ENCODE results near the gene CDH13.

The CDH13 gene

GRCh38 chr16:83136419-83136818 lies 509.6 kb downstream of the CDH13 start:
- no peak for DNase-seq

GRCh38 chr16:83136924-83137323 lies 510.2 kb downstream of the CDH13 start:
- no peak for DNase-seq

- DNase-seq, result peak; percentile 69
Observed at GRCh38 chr16:83137326-83137781, 510.6 kb downstream of the CDH13 start.

GRCh38 chr16:83137894-83138293 lies 511.1 kb downstream of the CDH13 start:
- DNase-seq, result peak; percentile 19

- DNase-seq, result no peak
Observed at GRCh38 chr16:83138512-83138911, 511.7 kb downstream of the CDH13 start.

GRCh38 chr16:83138976-83139690 lies 512.4 kb downstream of the CDH13 start:
- DNase-seq, result peak; percentile 16

- peak; percentile 67 for DNase-seq
Observed at GRCh38 chr16:83143788-83144187, 517.0 kb downstream of the CDH13 start.

GRCh38 chr16:83145297-83145696 lies 518.5 kb downstream of the CDH13 start:
- DNase-seq, result no peak

GRCh38 chr16:83147244-83147643 lies 520.5 kb downstream of the CDH13 start:
- DNase-seq, result no peak

- no peak for DNase-seq
Observed at GRCh38 chr16:83158320-83158957, 531.7 kb downstream of the CDH13 start.

- no peak for DNase-seq
Observed at GRCh38 chr16:83159049-83159448, 532.3 kb downstream of the CDH13 start.

- no peak for DNase-seq
Observed at GRCh38 chr16:83160287-83161020, 533.7 kb downstream of the CDH13 start.

- DNase-seq, result no peak
Observed at GRCh38 chr16:83162791-83163190, 536.0 kb downstream of the CDH13 start.

- DNase-seq, result no peak
Observed at GRCh38 chr16:83164816-83165215, 538.0 kb downstream of the CDH13 start.

- no peak for DNase-seq
Observed at GRCh38 chr16:83171396-83171795, 544.6 kb downstream of the CDH13 start.

GRCh38 chr16:83174671-83175070 lies 547.9 kb downstream of the CDH13 start:
- DNase-seq, result no peak

- no peak for DNase-seq
Observed at GRCh38 chr16:83176802-83177201, 550.0 kb downstream of the CDH13 start.

- DNase-seq, result no peak
Observed at GRCh38 chr16:83185902-83186301, 559.1 kb downstream of the CDH13 start.

GRCh38 chr16:83187405-83187804 lies 560.6 kb downstream of the CDH13 start:
- peak; percentile 77 for DNase-seq

- no peak for DNase-seq
Observed at GRCh38 chr16:83196796-83197195, 570.0 kb downstream of the CDH13 start.

GRCh38 chr16:83197450-83197849 lies 570.7 kb downstream of the CDH13 start:
- no peak for DNase-seq

- DNase-seq, result no peak
Observed at GRCh38 chr16:83198977-83199376, 572.2 kb downstream of the CDH13 start.

GRCh38 chr16:83200005-83200779 lies 573.4 kb downstream of the CDH13 start:
- peak; percentile 35 for DNase-seq
